Gastroesophageal sphincter (tissue), 4 donors: Measurements from ENCODE around the gene GADD45B. TPM values are rescaled to one million over a fixed set of nuclear protein-coding genes. Genes with fewer than 3 reads are reported as not detected.

Experiments
- ATAC-seq: fragments of 150-250 bp; one replicate; pipeline ENCODE4 v1.9.1; 2016; ENCODE audit warnings: mild to moderate bottlenecking, moderate library complexity
- H3K27ac ChIP-seq, 4 donors: fragments of 200-600 bp; sonication (generic) in 3 of 4; 1 replicate in 3 of 4; 2 replicates in 1 of 4; pipeline ENCODE4 v1.5.1; 2016 to 2019
- H3K27me3 ChIP-seq: fragments of 200-600 bp; sonication (generic); one replicate; pipeline ENCODE4 v1.5.1; 2019
- H3K36me3 ChIP-seq, 2 donors: fragments of 200-600 bp; sonication (generic); one replicate each; pipeline ENCODE4 v1.5.1; 2019; ENCODE audit warnings: control low read depth in 1 of 2
- H3K4me1 ChIP-seq, 3 donors: fragments of 200-600 bp; sonication (generic); 1 replicate in 2 of 3; 2 replicates in 1 of 3; pipeline ENCODE4 v1.5.1; 2016 to 2019; ENCODE audit warnings: control low read depth in 2 of 3
- H3K4me3 ChIP-seq, 2 donors: fragments of 200-600 bp; sonication (generic); one replicate each; pipeline ENCODE4 v1.5.1; 2019; ENCODE audit warnings: mild to moderate bottlenecking in 1 of 2, moderate library complexity in 1 of 2
- H3K9me3 ChIP-seq, 3 donors: fragments of 200-600 bp; sonication (generic); one replicate each; pipeline ENCODE4 v1.5.1; 2017 to 2019; ENCODE audit warnings: control low read depth in 2 of 3
- CTCF ChIP-seq, 4 experiments: fragments of 200-600 bp in 2 of 4; fragments of 450-650 bp in 2 of 4; sonication (generic) in 1 of 4; IDR thresholded peaks; one replicate each; pipeline ENCODE4 v1.5.1; 2017 to 2019; ENCODE audit warnings: antibody characterized with exemption in 4 of 4, mild to moderate bottlenecking in 2 of 4, moderate library complexity in 2 of 4
- EP300 ChIP-seq: sonication (generic); formaldehyde crosslinking; IDR thresholded peaks from one replicate; pipeline ENCODE4 v1.6.1; 2017; ENCODE audit warnings: antibody characterized with exemption, mild to moderate bottlenecking
- POLR2A ChIP-seq, 2 donors: fragments of 450-650 bp; IDR thresholded peaks; one replicate each; pipeline ENCODE4 v1.6.1; 2017; ENCODE audit warnings: antibody characterized with exemption in 2 of 2, mild to moderate bottlenecking in 2 of 2, moderate library complexity in 1 of 2
- POLR2AphosphoS5 ChIP-seq: sonication (generic); formaldehyde crosslinking; IDR thresholded peaks from one replicate; pipeline ENCODE4 v1.6.1; 2017; ENCODE audit warnings: antibody characterized with exemption
- WGBS, 2 donors: methylation state at CpG; one replicate each; pipeline ENCODE4 v1.1.5; 2018; ENCODE audit warnings: low coverage in 1 of 2; 5-methylcytosine and 5-hydroxymethylcytosine counted together
- total RNA-seq, 4 donors: library from RNA; depleted of rRNA; stranded (reverse); fragments of >200 nt; gene quantifications; one replicate each; pipeline ENCODE4 v1.1.0, GENCODE V29; 2016

Gene GADD45B
- total RNA-seq, 4 donors from 2014 or later, result 69.9 to 374 (median 88.7) TPM

- Histone ChIP-seq H3K4me3 (no peak overlapping the region), H3K4me1 (peaks cover 0 to 28% (median 7%) of the 10 kb centered on the region in 3 donors), H3K36me3 (peaks cover 0 to 12% of the 10 kb centered on the region in 2 donors), H3K27ac (no peak overlapping the region), H3K9me3 (no peaks in the 10 kb centered on the region), H3K27me3 (no peaks in the 10 kb centered on the region)
- no peak for ATAC-seq
- TF ChIP-seq CTCF (IDR thresholded peaks at IDR 0.05) (no peak), EP300 (no peak), POLR2A (IDR thresholded peaks at IDR 0.05) (no peak), POLR2AphosphoS5 (no peak)
- WGBS, 2 donors, result no CpG with 5 or more reads among the region's 19 CpGs
Observed at GRCh38 chr19:2453431-2454025, 22.4 kb upstream of the GADD45B start.

GRCh38 chr19:2454199-2454961 lies 21.5 kb upstream of the GADD45B start:
- TF ChIP-seq POLR2AphosphoS5 (no peak), CTCF (IDR thresholded peaks at IDR 0.05) (no peak), EP300 (no peak), POLR2A (IDR thresholded peaks at IDR 0.05) (no peak)
- no peak for ATAC-seq
- Histone ChIP-seq H3K9me3 (no peaks in the 10 kb centered on the region), H3K4me3 (no peak overlapping the region), H3K4me1 (peaks cover 0 to 28% (median 7%) of the 10 kb centered on the region in 3 donors), H3K27me3 (no peaks in the 10 kb centered on the region), H3K27ac (no peak overlapping the region), H3K36me3 (peaks cover 0 to 12% of the 10 kb centered on the region in 2 donors)
- WGBS, 2 donors, result 91 to 93% methylated on average over 4 to 7 of the region's 19 CpGs

GRCh38 chr19:2454962-2455850 lies 20.7 kb upstream of the GADD45B start:
- no peak for ATAC-seq
- no peaks in the 10 kb centered on the region for H3K27me3 ChIP-seq
- peak overlapping the region in 2 of 4 donors; percentile 81 to 83 for H3K27ac ChIP-seq
- H3K4me1 ChIP-seq, result peaks cover 0 to 28% (median 7%) of the 10 kb centered on the region in 3 donors
- TF ChIP-seq CTCF (IDR thresholded peaks at IDR 0.05), result no peak
- TF ChIP-seq POLR2A (IDR thresholded peaks at IDR 0.05), result no peak
- no peak for TF ChIP-seq POLR2AphosphoS5
- no peak for TF ChIP-seq EP300
- H3K36me3 ChIP-seq, result peaks cover 0 to 12% of the 10 kb centered on the region in 2 donors
- 96% methylated on average over 4 of the region's 14 CpGs; no CpG with 5 or more reads in 1 of the 2 donors for WGBS, 2 donors
- peak overlapping the region in 1 of 2 donors; percentile 84 for H3K4me3 ChIP-seq
- H3K9me3 ChIP-seq, result no peaks in the 10 kb centered on the region

GRCh38 chr19:2455851-2456570 lies 19.9 kb upstream of the GADD45B start:
- peaks cover 0 to 31% (median 7%) of the 10 kb centered on the region in 3 donors for H3K4me1 ChIP-seq
- WGBS, 2 donors, result no CpG with 5 or more reads among the region's 62 CpGs
- peak overlapping the region; percentile 81 to 84 for H3K4me3 ChIP-seq
- no peak for ATAC-seq
- H3K27me3 ChIP-seq, result no peaks in the 10 kb centered on the region
- peaks cover 0 to 11% of the 10 kb centered on the region in 2 donors for H3K36me3 ChIP-seq
- H3K9me3 ChIP-seq, result no peaks in the 10 kb centered on the region
- TF ChIP-seq CTCF (IDR thresholded peaks at IDR 0.05) (no peak), POLR2A (IDR thresholded peaks at IDR 0.05) (no peak), POLR2AphosphoS5 (no peak), EP300 (no peak)
- peak overlapping the region in 3 of 4 donors; percentile 81 to 84 (median 83) for H3K27ac ChIP-seq
